GM21723 (cell line): ENCODE measurements around the gene CDK2AP2.
A peak's percentile ranks its signal among the peaks of the same experiment; 100 is the strongest.
"Not testable (repeated sequence)": the region's sequence is repeated elsewhere in the genome, so short reads cannot be mapped to it uniquely, and the experiment has no call there.

Source experiments
- ATAC-seq: cut with Tn5 transposase; IDR thresholded peaks from one replicate; pipeline ENCODE4 v1.9.1; 2021; ENCODE audit warnings: mild to moderate bottlenecking, moderate library complexity; ENCODE audit not compliant: unreplicated experiment

Gene CDK2AP2

GRCh38 chr11:67491276-67492068 is 16.5 kb downstream of the CDK2AP2 start:
- ATAC-seq = no peak

GRCh38 chr11:67490727-67491065 is 17.3 kb downstream of the CDK2AP2 start:
- ATAC-seq = no peak

GRCh38 chr11:67489885-67490726 is 17.9 kb downstream of the CDK2AP2 start:
- ATAC-seq = no peak

GRCh38 chr11:67489203-67489884 is 18.6 kb downstream of the CDK2AP2 start:
- ATAC-seq = no peak

- ATAC-seq = no peak
Measured at GRCh38 chr11:67486481-67487195, 21.3 kb downstream of the CDK2AP2 start.

- not testable (repeated sequence) for ATAC-seq
Measured at GRCh38 chr11:67485873-67486361, 22.0 kb downstream of the CDK2AP2 start.

GRCh38 chr11:67484847-67485311 is 23.1 kb downstream of the CDK2AP2 start:
- no peak for ATAC-seq

- no peak for ATAC-seq
Measured at GRCh38 chr11:67483831-67484665, 23.9 kb downstream of the CDK2AP2 start.

GRCh38 chr11:67482827-67483798 is 24.8 kb downstream of the CDK2AP2 start, which contains the start of gene AIP:
AIP (plus strand) TSS chr11:67483026; CDS start chr11:67483159, 133 bp downstream.
- ATAC-seq = peak; percentile 54

- peak; percentile 0 for ATAC-seq
Measured at GRCh38 chr11:67482275-67482826, 25.6 kb downstream of the CDK2AP2 start.

GRCh38 chr11:67477344-67478050 is 30.5 kb downstream of the CDK2AP2 start:
- not testable (repeated sequence) for ATAC-seq

GRCh38 chr11:67476692-67477091 is 31.3 kb downstream of the CDK2AP2 start:
- ATAC-seq = not testable (repeated sequence)

- no peak for ATAC-seq
Measured at GRCh38 chr11:67472882-67473281, 35.1 kb downstream of the CDK2AP2 start.

- no peak for ATAC-seq
Measured at GRCh38 chr11:67470337-67471002, 37.5 kb downstream of the CDK2AP2 start.

GRCh38 chr11:67469508-67469811 is 38.5 kb downstream of the CDK2AP2 start:
- ATAC-seq = no peak

GRCh38 chr11:67468759-67469507 is 39.0 kb downstream of the CDK2AP2 start, which contains the start of gene TMEM134:
TMEM134 (minus strand) TSS chr11:67469251; CDS start chr11:67469192, 59 bp downstream.
- peak; percentile 69 for ATAC-seq
